ENCODE measurements around the gene CDK5RAP1.

GRCh38 chr20:33434434-33434833, 33.1 kb upstream of the CDK5RAP1 start:
- no peak for TF ChIP-seq EZH2 (IDR thresholded peaks at IDR 0.05; ENCODE audit: low read length)
- TF ChIP-seq CTCF (optimal IDR thresholded peaks at IDR 0.05 in 1 of 3, IDR thresholded peaks at IDR 0.05 in 1 of 3, conservative IDR thresholded peaks at IDR 0.05 in 1 of 3; ENCODE audit: extremely low read depth in 1 of 3, insufficient read depth in 2 of 3, low read length in 3 of 3): no peak
